ENCODE data around the gene AUTS2.
"Not testable (repeated sequence)": the region's sequence is repeated elsewhere in the genome, so short reads cannot be mapped to it uniquely, and the experiment has no call there.

Gene AUTS2

DNA sequence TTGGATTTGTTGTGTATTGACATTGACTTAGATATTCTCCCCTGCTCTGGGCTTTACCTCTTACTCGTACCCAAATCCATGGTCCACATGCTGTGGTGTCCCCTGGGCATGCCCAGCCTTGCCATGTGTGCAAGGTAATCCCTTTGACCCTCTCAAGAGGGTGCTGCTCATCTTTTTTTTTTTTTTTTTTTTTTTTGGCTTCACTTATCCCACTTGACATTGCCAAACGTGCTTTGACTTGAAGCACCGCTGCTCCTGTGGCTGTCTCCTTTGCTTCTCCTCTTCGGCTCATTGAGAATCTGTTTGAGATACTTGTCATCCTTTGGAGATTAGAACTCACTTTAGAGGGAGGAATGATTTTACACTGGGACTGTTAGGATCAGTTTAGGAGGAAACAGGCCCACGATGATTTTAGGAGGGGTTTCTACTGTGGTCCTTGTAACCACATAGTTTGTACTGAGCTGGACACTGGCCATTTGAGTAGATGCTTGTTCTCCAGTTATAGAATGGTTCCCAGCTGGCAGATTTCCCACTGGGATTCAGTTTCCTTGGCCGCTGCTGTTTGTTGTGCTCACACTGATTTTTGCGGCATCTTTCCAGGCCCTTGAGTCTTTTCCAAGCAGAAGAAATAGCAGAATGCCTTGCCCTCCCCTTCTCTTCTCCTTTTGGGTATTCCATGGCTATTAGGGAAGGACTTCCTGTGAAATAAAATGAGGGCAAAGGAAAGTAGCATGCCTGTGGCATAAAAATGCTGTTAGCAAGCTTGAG lies 184.8 kb downstream of the AUTS2 start:
- Histone ChIP-seq H3K27ac (replicated peaks) (no peak overlapping the region), H3K27me3 (ENCODE audit: insufficient read depth, poor library complexity, severe bottlenecking) (no peaks in the 10 kb centered on the region), H3K4me3 (replicated peaks; ENCODE audit: insufficient read depth, low read length) (no peak overlapping the region)
- DNase-seq (ENCODE audit: low read depth in 1 of 2, low spot score in 1 of 2) = no peak
- TF ChIP-seq, protein P1, sequence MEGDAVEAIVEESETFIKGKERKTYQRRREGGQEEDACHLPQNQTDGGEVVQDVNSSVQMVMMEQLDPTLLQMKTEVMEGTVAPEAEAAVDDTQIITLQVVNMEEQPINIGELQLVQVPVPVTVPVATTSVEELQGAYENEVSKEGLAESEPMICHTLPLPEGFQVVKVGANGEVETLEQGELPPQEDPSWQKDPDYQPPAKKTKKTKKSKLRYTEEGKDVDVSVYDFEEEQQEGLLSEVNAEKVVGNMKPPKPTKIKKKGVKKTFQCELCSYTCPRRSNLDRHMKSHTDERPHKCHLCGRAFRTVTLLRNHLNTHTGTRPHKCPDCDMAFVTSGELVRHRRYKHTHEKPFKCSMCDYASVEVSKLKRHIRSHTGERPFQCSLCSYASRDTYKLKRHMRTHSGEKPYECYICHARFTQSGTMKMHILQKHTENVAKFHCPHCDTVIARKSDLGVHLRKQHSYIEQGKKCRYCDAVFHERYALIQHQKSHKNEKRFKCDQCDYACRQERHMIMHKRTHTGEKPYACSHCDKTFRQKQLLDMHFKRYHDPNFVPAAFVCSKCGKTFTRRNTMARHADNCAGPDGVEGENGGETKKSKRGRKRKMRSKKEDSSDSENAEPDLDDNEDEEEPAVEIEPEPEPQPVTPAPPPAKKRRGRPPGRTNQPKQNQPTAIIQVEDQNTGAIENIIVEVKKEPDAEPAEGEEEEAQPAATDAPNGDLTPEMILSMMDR (IDR thresholded peaks at IDR 0.05; ENCODE audit: insufficient read depth, low read length) = no peak
- no peak for TF ChIP-seq POLR2AphosphoS5 (IDR thresholded peaks at IDR 0.05; ENCODE audit: low read depth)
- no peak for TF ChIP-seq SPI1 (IDR thresholded peaks at IDR 0.05; ENCODE audit: borderline replicate concordance, low read depth)
- no peak for TF ChIP-seq REST (IDR thresholded peaks at IDR 0.05; ENCODE audit: insufficient replicate concordance, low read depth)
- no peak for TF ChIP-seq GABPA (IDR thresholded peaks at IDR 0.05; ENCODE audit: low read depth)

DNA sequence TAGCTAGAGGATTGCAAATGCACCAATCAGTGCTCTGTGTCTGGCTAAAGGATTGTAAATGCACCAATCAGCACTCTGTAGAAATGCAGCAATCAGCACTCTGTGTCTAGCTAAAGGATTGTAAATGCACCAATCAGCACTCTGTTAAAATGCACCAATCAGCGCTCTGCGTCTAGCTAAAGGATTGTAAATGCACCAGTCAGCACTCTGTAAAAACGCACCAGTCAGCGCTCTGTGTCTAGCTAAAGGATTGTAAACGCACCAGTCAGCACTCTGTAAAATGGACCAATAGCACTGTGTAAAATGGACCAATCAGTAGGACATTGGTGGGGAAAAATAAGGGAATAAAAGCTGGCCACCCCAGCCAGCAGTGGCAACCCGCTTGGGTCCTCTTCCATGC lies 187.9 kb downstream of the AUTS2 start:
- DNase-seq (ENCODE audit: low read depth in 1 of 2, low spot score in 1 of 2); H3K27me3 ChIP-seq (ENCODE audit: insufficient read depth, poor library complexity, severe bottlenecking); H3K4me3 ChIP-seq (replicated peaks; ENCODE audit: insufficient read depth, low read length); H3K27ac ChIP-seq (replicated peaks): not testable (repeated sequence)

- DNase-seq (ENCODE audit: low read depth in 1 of 2, low spot score in 1 of 2) = no peak
- H3K27me3 ChIP-seq (ENCODE audit: insufficient read depth, poor library complexity, severe bottlenecking) = no peaks in the 10 kb centered on the region
- no peak overlapping the region for H3K4me3 ChIP-seq (replicated peaks; ENCODE audit: insufficient read depth, low read length)
- H3K27ac ChIP-seq (replicated peaks) = no peak overlapping the region
- TF ChIP-seq, protein P1 (IDR thresholded peaks at IDR 0.05; ENCODE audit: insufficient read depth, low read length) = no peak
- TF ChIP-seq SPI1 (IDR thresholded peaks at IDR 0.05; ENCODE audit: borderline replicate concordance, low read depth) = no peak
- TF ChIP-seq REST (IDR thresholded peaks at IDR 0.05; ENCODE audit: insufficient replicate concordance, low read depth) = no peak
- TF ChIP-seq GABPA (IDR thresholded peaks at IDR 0.05; ENCODE audit: low read depth) = no peak
- TF ChIP-seq POLR2AphosphoS5 (IDR thresholded peaks at IDR 0.05; ENCODE audit: low read depth) = no peak
These were observed 188.6 kb downstream of the AUTS2 start for GRCh38 chr7:69786730-69787395.

DNA sequence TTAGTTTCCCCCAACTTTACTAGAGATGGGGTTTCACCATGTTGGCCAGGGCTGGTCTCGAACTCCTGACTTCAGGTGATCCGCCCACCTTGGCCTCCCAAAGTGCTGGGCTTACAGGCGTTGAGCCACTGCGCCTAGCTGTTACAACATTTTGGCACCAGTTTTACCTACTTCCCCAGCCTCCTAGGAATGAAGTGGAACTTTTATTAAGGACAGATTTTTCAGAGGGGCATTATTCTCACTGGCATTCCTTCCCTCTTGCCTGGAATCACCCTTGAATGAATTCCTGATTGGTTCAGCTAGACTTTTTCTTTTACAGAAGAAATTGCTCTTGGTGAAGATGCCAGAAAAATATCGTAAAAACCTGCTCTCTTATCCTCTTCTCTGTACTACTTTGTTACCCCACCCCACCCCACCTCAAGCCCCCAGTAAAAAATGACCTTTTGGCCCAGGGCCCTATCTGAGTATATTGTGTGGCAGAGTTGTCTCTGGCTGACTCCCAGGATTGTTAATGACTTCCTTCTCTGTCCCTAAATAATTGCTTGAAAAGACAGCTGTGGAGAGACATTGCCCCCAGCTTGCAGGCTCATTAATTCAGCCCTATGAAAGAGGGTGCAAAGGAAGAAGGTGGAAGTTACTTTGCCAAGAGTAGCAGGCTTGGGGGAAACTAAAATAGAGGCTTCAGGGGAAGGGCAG lies 189.6 kb downstream of the AUTS2 start:
- TF ChIP-seq POLR2AphosphoS5 (IDR thresholded peaks at IDR 0.05; ENCODE audit: low read depth) = no peak
- TF ChIP-seq REST (IDR thresholded peaks at IDR 0.05; ENCODE audit: insufficient replicate concordance, low read depth) = no peak
- TF ChIP-seq, protein P1 (IDR thresholded peaks at IDR 0.05; ENCODE audit: insufficient read depth, low read length) = no peak
- TF ChIP-seq GABPA (IDR thresholded peaks at IDR 0.05; ENCODE audit: low read depth) = no peak
- no peak for TF ChIP-seq SPI1 (IDR thresholded peaks at IDR 0.05; ENCODE audit: borderline replicate concordance, low read depth)
- no peaks in the 10 kb centered on the region for H3K27me3 ChIP-seq (ENCODE audit: insufficient read depth, poor library complexity, severe bottlenecking)
- no peak overlapping the region for H3K27ac ChIP-seq (replicated peaks)
- DNase-seq (ENCODE audit: low read depth in 1 of 2, low spot score in 1 of 2) = no peak
- no peak overlapping the region for H3K4me3 ChIP-seq (replicated peaks; ENCODE audit: insufficient read depth, low read length)

Measured in HL-60 (cell line).